CD4-positive, alpha-beta T cell (primary cell): ENCODE measurements around the gene ZNRF4. TPM values are rescaled to one million over a fixed set of nuclear protein-coding genes. Genes with fewer than 3 reads are reported as not detected.

Experiments
- ATAC-seq: fragments of 200-7000 bp; cut with Tn5 transposase; one replicate; pipeline ENCODE4 v1.10.0; 2022; ENCODE audit warnings: mild to moderate bottlenecking; ENCODE audit not compliant: poor library complexity
- CTCF ChIA-PET: fragments of 350-600 bp; sonication (Branson Sonifier 250); formaldehyde crosslinking; loops from one replicate; lab custom pipeline; 2021; ENCODE audit warnings: antibody characterized with exemption, inconsistent platforms; lab: Charles Lee
- POLR2A ChIA-PET: fragments of 350-600 bp; sonication (Branson Sonifier 250); formaldehyde crosslinking; loops from one replicate; lab custom pipeline; 2021; ENCODE audit warnings: antibody characterized with exemption, inconsistent platforms; lab: Charles Lee
- DNase-seq, 14 experiments: peaks; one replicate each; pipeline ENCODE4 v3.0.0-alpha.2; 2013 to 2020; ENCODE audit warnings: mixed read lengths in 2 of 14
- H3K27ac ChIP-seq, 2 donors: one replicate each; pipeline versions ENCODE4 v1.5.1 to v1.7.0; 2013; ENCODE audit warnings: low read length in 2 of 2, low read depth in 1 of 2, mild to moderate bottlenecking in 1 of 2
- H3K27me3 ChIP-seq, 2 experiments: 1 replicate in 1 of 2; 2 replicates in 1 of 2; pipeline versions ENCODE4 v1.6.1 to v1.7.0; 2013; ENCODE audit warnings: low read length in 2 of 2, control low read depth in 1 of 2, mild to moderate bottlenecking in 1 of 2, moderate library complexity in 1 of 2; ENCODE audit not compliant: insufficient read depth in 2 of 2, control insufficient read depth in 1 of 2
- H3K36me3 ChIP-seq: one replicate; pipeline ENCODE4 v1.6.1; 2013; ENCODE audit warnings: low read length, control low read depth; ENCODE audit not compliant: insufficient read depth
- H3K4me1 ChIP-seq: one replicate; pipeline ENCODE4 v1.6.1; 2013; ENCODE audit warnings: low read length, control low read depth; ENCODE audit not compliant: insufficient read depth
- H3K4me3 ChIP-seq: one replicate; pipeline ENCODE4 v1.5.1; 2013; ENCODE audit warnings: mild to moderate bottlenecking, low read length, moderate library complexity
- H3K9me3 ChIP-seq, 2 experiments: 1 replicate in 1 of 2; 2 replicates in 1 of 2; pipeline versions ENCODE4 v1.6.1 to v1.7.0; 2013; ENCODE audit warnings: low read length in 2 of 2, mild to moderate bottlenecking in 2 of 2, control low read depth in 1 of 2, moderate library complexity in 1 of 2; ENCODE audit not compliant: control insufficient read depth in 1 of 2, insufficient read depth in 1 of 2
- H3K27ac Mint-ChIP-seq: one replicate; pipeline ENCODE4 v1.8.0; 2020; ENCODE audit warnings: mixed read lengths
- H3K27me3 Mint-ChIP-seq: one replicate; pipeline ENCODE4 v1.8.0; 2021; ENCODE audit warnings: mixed read lengths
- H3K36me3 Mint-ChIP-seq: one replicate; pipeline ENCODE4 v1.8.0; 2021; ENCODE audit warnings: low read depth, mixed read lengths
- H3K4me1 Mint-ChIP-seq: one replicate; pipeline ENCODE4 v1.8.0; 2021; ENCODE audit warnings: low read depth, mixed read lengths
- H3K4me3 Mint-ChIP-seq: one replicate; pipeline ENCODE4 v1.8.0; 2020; ENCODE audit warnings: mild to moderate bottlenecking, mixed read lengths
- H3K9me3 Mint-ChIP-seq: one replicate; pipeline ENCODE4 v1.8.0; 2020; ENCODE audit warnings: mixed read lengths
- intact Hi-C, 2 experiments: fragments of 100-400 bp; cut with DNase I in 1 of 2; cut with micrococcal nuclease in 1 of 2; formaldehyde crosslinking; loops; one replicate each; pipeline versions ENCODE4 v1.15.1 to v1.9.0; 2023 to 2025; cut with DNase I, micrococcal nuclease
- total RNA-seq, 174 experiments: library from RNA in 2 of 174; stranded (reverse) in 2 of 174; gene quantifications; one replicate each; pipeline ENCODE4 v1.2.3 and lab custom pipeline; 2021 to 2026
- TF ChIP-seq, protein P1 (sequence below): fragments of 200-600 bp; IDR thresholded peaks from one replicate; pipeline ENCODE4 v1.8.0; 2022; ENCODE audit warnings: antibody characterized with exemption, mild to moderate bottlenecking

Gene ZNRF4
- total RNA-seq, 2 experiments from 2014 or later, result not detected

DNA sequence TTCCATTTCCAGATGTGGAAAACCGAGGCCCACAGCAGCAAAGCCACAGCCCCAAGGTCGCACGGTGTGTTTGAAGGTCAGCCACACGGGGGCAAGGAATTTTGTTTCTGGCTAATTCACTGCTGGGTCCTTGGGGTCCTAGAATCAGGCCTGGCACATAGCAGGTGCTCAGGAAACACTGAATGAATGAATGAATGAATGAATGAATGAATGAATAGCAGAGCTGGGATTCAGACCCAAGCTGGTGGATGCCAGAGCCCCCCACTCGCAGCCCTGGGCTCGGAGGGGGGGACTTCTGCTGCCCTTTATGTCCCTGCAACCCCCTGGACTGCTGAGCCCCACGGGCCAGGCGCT, 37.0 kb downstream of the ZNRF4 start:
- H3K4me3 Mint-ChIP-seq, result no peak overlapping the region
- intact Hi-C loops, result no loop called here
- Histone ChIP-seq H3K4me3 (no peak overlapping the region), H3K4me1 (no peaks in the 10 kb centered on the region), H3K27me3 (peaks cover 36 to 59% of the 10 kb centered on the region in 2 experiments), H3K36me3 (no peaks in the 10 kb centered on the region), H3K27ac (no peak overlapping the region), H3K9me3 (peaks cover 0 to 18% of the 10 kb centered on the region in 2 experiments)
- ATAC-seq, result no peak
- ChIA-PET POLR2A (no interaction called here), CTCF (no interaction called here)
- TF ChIP-seq, protein P1, sequence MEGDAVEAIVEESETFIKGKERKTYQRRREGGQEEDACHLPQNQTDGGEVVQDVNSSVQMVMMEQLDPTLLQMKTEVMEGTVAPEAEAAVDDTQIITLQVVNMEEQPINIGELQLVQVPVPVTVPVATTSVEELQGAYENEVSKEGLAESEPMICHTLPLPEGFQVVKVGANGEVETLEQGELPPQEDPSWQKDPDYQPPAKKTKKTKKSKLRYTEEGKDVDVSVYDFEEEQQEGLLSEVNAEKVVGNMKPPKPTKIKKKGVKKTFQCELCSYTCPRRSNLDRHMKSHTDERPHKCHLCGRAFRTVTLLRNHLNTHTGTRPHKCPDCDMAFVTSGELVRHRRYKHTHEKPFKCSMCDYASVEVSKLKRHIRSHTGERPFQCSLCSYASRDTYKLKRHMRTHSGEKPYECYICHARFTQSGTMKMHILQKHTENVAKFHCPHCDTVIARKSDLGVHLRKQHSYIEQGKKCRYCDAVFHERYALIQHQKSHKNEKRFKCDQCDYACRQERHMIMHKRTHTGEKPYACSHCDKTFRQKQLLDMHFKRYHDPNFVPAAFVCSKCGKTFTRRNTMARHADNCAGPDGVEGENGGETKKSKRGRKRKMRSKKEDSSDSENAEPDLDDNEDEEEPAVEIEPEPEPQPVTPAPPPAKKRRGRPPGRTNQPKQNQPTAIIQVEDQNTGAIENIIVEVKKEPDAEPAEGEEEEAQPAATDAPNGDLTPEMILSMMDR, result no peak
- no peaks in the 10 kb centered on the region for H3K9me3 Mint-ChIP-seq
- no peaks in the 10 kb centered on the region for H3K4me1 Mint-ChIP-seq
- no peaks in the 10 kb centered on the region for H3K36me3 Mint-ChIP-seq
- H3K27ac Mint-ChIP-seq, result no peak overlapping the region
- H3K27me3 Mint-ChIP-seq, result peaks cover 60% of the 10 kb centered on the region
- no peak for DNase-seq

DNA sequence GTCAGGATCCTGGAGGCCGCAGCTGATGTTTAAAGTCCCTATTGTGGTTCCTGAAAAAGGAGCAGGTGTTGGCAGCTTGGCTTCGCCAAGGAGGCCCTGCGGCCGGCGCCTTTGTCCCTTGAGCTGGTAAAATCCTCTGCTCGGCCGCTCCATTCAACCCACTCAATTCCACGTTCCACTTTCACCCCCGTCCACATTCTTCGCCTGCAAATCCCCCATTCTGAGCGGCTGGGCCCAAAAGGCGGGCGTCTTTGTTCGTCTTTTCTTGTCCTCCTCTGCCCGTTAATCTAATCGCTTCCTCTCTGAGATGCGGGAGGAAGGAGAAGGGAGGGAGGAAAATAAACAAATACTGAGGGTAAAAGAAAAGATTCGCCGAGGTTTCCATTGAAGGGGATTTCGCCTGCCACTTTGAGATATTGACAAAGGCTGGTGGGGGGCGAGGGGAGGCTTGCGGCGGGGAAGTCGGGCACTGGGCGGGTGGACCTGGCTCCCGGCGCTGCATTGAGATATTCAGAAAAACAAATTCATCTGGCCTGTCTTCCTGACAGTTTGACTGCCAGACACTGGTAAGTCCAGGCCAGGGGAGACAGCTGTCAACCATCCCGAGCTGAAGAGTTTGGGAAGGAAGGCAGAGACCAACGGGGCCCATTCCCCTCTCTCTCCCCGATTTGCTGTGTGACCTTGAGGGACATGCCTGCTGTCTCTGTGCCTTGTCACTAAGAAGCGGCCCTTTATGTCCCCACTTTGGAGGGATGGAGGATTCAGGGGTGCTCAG, 37.6 kb downstream of the ZNRF4 start:
- no peaks in the 10 kb centered on the region for H3K4me1 Mint-ChIP-seq
- DNase-seq, result no peak
- CTCF ChIA-PET, result no interaction called here
- POLR2A ChIA-PET, result no interaction called here
- no peak overlapping the region for H3K27ac Mint-ChIP-seq
- Histone ChIP-seq H3K4me1 (no peaks in the 10 kb centered on the region), H3K27me3 (peaks cover 37 to 65% of the 10 kb centered on the region in 2 experiments), H3K36me3 (no peaks in the 10 kb centered on the region), H3K4me3 (no peak overlapping the region), H3K9me3 (peaks cover 0 to 24% of the 10 kb centered on the region in 2 experiments), H3K27ac (no peak overlapping the region)
- peaks cover 63% of the 10 kb centered on the region for H3K27me3 Mint-ChIP-seq
- H3K36me3 Mint-ChIP-seq, result no peaks in the 10 kb centered on the region
- ATAC-seq, result no peak
- TF ChIP-seq, protein P1, result no peak
- intact Hi-C loops, result no loop called here
- no peaks in the 10 kb centered on the region for H3K9me3 Mint-ChIP-seq
- no peak overlapping the region for H3K4me3 Mint-ChIP-seq

DNA sequence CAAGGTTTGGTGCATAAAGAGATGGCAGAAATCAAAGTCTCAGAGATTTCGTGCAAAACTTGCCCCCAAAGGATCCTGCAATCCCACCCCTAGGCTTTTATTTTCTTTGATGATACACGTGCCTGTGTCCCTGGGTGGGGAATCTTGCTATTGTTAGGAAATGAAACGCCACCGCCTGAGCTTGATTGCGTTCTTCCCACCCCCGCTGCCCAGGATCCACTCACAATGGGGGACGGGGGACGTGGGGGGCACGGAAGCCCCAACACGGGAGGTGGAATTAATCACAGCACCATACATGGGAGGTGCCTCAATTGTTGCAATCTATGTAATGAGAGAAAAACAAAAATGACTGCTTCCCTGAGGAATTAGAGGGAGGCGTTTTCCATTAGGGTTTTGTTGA, 39.6 kb downstream of the ZNRF4 start:
- DNase-seq, result no peak
- TF ChIP-seq, protein P1, result no peak
- peaks cover 4 to 41% of the 10 kb centered on the region in 2 experiments for H3K9me3 ChIP-seq
- no peak overlapping the region for H3K27ac ChIP-seq
- H3K27me3 Mint-ChIP-seq, result peaks cover 69% of the 10 kb centered on the region
- H3K27ac Mint-ChIP-seq, result no peak overlapping the region
- ATAC-seq, result no peak
- ChIA-PET POLR2A (no interaction called here), CTCF (no interaction called here)
- no peaks in the 10 kb centered on the region for H3K4me1 ChIP-seq
- no peaks in the 10 kb centered on the region for H3K9me3 Mint-ChIP-seq
- no peaks in the 10 kb centered on the region for H3K36me3 ChIP-seq
- H3K36me3 Mint-ChIP-seq, result no peaks in the 10 kb centered on the region
- no peak overlapping the region for H3K4me3 ChIP-seq
- peaks cover 49 to 65% of the 10 kb centered on the region in 2 experiments for H3K27me3 ChIP-seq
- no peaks in the 10 kb centered on the region for H3K4me1 Mint-ChIP-seq
- H3K4me3 Mint-ChIP-seq, result no peak overlapping the region
- intact Hi-C loops, result loop anchor here in 1 of 2 experiments (5.0 kb wide), 1 partner anchor 258 kb away; no protein-coding TSS in a partner anchor
